Urothelium cell line (cell line): Measurements from ENCODE around the gene GXYLT1.
"Not testable (repeated sequence)": the region's sequence is repeated elsewhere in the genome, so short reads cannot be mapped to it uniquely, and the experiment has no call there.

Experiments
- DNase-seq: peaks from one replicate; pipeline ENCODE4 v3.0.0; 2011; ENCODE audit warnings: low spot score, mixed read lengths
- FAIRE-seq: peaks from 2 replicates; lab custom pipeline; 2011; peaks lifted over from hg19 to GRCh38; lab: Jason Lieb, UNC

Gene GXYLT1

DNA sequence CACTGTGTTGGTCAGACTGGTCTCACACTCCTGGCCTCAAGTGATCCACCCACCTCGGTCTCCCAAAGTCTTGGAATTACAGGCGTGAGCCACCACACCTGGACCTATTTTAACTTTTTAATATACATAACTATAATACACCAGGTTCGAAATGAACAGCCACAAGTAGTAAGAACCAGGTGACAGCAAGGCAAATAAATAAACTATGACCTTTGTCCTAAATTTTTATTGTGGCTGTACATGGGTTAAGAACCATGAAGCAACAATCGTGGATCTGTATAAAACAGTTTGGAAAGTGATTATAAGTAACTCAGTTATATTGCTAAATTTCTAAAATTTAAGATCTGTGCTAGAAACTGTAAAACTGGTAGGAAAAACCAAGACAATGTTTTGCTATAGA, 41.5 kb downstream of the GXYLT1 start:
- DNase-seq = no peak
- FAIRE-seq = no peak

DNA sequence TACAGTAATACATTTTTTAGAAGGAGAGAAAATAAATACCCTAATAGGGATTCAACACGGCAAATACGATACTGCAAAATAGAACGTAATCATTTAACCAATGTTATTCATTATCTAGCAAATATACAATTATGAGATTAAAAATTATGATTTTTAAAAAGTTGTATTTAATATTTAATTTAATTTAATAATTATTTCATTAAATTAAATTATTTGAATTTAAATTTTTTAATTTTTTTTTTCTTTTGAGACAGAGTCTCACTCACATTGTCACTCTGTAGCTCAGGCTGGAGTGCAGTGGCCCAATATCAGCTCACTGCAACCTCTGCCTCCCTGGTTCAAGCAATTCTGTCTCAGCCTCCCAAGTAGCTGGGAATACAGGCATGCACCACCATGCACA, 42.0 kb downstream of the GXYLT1 start:
- FAIRE-seq (no peak), DNase-seq (no peak)

DNA sequence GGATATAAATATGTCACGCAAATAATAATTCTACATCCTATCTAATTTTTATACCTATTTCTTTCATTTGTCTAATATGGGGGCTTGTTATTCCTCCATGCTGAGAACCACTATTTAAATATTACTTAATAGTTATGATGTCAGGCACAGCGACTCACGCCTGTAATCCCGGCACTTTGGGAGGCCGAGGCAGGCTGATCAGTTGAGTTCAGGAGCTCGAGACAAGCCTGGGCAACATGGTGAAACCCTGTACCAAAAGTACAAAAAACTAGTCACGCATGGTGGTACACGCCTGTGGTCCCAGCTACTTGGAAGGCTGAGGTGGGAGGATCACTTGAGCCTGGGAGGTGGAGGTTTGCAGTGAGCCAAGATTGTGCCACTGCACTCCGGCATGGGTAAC, 45.2 kb downstream of the GXYLT1 start:
- FAIRE-seq (no peak), DNase-seq (no peak)

DNA sequence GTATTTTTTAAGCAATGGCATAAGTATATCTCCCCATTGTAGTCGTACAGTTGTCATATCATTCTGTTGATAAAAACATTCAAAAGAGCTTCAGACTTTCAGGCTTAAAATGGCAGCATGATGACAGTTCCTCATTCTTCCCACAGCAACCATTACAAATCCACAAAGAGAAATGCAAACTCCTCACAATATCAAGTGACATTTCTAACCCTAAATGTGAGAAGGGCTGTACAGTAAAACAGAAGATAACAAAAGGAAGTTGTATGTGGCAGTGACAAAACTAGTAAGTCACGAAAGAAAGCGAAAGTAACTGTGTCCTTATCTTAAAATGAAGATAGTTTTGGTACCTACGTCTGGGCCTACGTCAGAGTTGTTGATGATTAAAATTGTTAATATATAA, 46.7 kb downstream of the GXYLT1 start:
- FAIRE-seq (peak; percentile 48), DNase-seq (no peak)

DNA sequence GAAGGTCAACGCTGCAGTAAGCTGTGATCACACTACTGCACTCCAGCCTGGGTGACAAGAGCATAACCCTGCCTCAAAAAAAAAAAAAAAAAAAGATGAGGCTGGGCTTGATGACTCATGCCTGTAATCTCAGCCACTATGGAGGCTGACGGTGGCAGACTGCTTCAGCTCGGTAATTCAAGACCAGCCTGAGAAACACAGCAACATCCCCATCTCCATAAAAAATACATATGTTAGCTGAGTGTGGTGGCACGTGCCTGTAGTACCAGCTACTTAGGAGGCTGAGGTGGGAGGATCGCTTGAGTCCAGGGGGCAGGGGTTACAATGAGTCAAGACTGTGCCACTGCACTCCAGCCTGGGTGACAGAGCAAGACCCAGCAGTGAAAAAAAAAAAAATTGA, 50.4 kb downstream of the GXYLT1 start:
- DNase-seq = peak; percentile 58
- peak; percentile 37 for FAIRE-seq

DNA sequence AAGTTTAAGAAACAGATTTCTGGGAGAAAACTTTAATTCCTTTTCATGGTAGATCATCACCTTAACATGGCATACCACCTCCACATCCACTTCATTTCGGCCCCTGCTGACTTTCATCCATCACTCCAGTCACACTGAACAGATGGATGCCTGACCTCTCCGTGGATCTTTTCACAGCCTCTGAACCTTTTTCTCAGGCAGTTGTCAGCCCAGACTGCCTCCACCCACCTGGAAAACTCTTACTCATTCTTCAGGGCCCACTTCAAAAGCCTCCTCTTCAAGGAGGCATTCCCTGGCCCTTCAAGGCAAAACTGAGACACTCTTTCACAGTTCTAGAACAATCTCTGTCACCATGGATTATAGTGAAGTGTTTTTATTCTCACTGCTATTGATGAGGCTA, 52.9 kb downstream of the GXYLT1 start:
- no peak for FAIRE-seq

DNA sequence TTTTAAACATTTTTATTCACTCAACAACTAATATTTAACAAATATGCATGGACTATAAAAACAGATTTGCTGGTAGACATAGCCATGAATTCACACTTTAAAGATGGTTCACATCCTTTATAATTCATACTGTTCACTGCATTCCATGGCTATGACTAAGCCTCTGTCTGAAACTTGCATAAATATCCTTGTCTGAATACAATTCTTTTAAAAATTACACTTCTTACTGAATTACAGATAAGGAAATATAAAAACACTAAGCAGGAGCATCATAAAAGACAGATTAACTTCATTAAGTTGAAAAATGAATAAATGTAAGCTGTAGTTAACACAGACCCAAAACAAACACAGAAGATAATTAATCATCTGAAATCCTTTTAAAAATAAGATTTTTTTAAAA, 53.8 kb downstream of the GXYLT1 start:
- DNase-seq = peak; percentile 48
- no peak for FAIRE-seq

More for the DNA sequence above, 52.9 kb downstream of the GXYLT1 start:
- peak; percentile 38 for DNase-seq

DNA sequence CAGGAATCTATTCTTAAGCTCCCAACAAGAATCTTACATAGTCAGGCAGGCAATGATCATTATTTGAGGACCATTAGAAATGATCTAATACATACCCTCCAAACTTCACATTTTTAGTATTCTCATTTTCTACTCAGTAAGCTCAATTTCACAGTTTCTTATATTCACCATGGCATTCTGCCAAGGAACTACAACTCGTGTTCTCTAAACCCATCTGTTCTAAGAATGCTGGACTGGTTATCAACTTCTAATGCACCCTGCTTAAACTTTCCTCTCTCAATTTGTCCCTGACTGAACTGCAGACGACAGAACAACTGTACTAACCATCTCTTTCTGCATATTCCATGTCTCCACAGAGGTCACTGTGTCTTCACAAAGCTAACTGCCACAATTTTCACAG, 58.6 kb downstream of the GXYLT1 start:
- DNase-seq (no peak), FAIRE-seq (no peak)

DNA sequence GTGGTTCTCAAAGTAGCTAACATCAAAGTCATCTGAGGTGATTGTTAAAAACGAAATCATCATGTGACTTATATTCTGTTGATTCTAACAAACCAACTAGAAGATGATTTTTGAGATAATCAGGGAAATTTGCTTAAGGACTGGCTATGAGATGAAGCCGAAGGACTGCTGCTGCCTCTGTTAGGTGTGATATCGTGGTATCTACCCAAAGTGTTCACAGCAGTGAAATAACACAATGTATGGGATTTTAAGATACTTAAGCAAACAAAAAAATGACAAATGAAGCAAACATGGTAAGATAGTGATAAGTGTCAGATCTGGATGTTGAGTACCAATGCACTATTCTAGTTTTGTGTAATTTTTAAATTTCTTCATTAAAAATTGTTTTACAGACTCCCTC, 59.1 kb downstream of the GXYLT1 start:
- FAIRE-seq = no peak

DNA sequence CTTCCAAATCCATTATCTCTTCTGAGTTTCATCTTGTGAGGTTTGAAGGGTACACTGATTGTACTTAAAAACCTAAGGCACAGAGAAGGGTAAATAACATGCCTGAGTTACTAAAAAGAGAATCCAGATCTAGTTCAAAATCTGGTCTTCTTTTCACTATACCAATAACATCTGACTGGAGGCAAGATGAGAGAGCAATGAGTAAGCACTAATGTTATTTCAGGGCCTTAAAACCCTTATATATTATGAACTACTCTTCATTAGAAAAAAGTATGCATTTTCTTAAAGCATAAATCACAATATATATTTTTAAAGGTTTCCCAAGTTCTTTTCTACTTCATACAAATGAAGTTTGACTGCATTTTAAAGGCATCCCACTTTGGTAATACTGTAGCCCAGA, 60.2 kb downstream of the GXYLT1 start:
- DNase-seq (no peak), FAIRE-seq (no peak)

More for the DNA sequence above, 59.1 kb downstream of the GXYLT1 start:
- no peak for DNase-seq

DNA sequence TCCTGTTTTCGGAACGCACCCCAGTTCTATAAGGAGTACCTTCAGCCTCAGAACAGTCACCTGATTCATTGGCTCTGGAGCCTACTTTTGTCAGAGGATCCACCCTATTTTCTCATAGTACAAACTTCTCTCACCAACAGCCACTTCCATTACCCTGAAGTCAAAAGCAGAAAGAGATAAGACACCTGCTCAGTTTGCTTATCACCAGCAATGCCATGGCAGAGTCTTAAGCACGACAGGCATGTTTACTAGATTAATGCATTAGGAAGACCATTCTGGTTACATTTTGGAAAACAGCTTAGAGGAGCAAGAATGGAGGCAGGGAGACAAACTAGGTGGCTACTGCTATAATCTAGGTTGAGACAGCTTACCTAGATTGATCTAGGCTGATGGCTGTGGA, 67.7 kb downstream of the GXYLT1 start:
- no peak for DNase-seq
- FAIRE-seq = no peak

DNA sequence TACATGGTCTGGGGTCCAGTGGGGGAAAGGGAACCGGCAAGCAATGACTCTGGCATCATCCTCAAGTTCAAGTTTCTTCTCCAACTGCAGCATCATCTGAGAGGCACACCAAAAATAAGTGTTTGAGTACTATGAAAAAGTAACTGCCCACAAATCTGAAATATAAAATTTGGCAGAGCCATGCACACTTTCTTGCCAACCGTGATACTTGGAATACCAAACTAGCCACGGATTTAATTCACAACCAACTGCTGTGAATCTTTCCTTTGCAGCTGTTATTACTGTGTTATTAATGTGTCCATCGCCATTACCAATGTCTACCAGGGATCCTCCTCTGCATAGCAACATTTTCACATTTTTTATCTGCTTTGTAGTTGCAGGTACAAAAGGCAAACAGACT, 74.6 kb downstream of the GXYLT1 start:
- DNase-seq (no peak), FAIRE-seq (no peak)

DNA sequence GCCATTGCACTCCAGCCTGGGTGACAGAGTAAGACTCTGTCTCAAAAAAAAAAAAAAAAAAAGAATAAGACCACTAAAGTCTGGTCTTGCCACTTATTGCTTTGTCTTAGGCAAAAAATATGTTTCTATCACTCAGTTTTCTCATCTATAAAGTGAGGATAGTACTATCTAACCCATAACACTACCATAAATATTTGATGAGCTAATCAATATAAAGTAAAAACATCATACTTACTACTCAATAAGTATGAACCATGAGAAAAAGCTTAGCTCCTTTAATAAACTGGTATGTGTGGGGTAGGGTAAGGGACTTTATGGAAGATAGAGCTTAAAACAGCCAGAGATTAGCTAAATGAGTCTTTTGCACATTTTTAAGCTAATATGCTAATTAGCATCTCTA, 85.5 kb downstream of the GXYLT1 start:
- DNase-seq = no peak
- FAIRE-seq = no peak

DNA sequence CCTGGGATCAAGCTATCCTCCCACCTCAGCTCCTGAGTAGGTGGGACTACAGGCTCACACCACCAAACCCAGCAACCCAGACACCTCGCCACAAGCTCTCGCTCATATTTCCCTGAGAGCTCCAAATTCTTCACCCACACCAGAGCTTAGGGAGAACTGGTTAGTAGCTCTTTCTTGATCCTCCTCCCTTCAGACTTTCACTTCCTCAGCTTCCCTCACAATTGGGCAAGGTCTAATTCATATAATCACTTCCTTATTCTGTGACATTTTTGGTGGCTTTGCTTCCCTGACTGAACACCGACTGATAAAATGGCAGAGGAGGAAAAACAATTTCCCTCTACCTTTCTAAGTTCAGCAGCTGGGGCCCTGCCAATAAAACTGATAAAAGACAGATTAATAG, 88.5 kb downstream of the GXYLT1 start:
- FAIRE-seq = no peak
- no peak for DNase-seq

DNA sequence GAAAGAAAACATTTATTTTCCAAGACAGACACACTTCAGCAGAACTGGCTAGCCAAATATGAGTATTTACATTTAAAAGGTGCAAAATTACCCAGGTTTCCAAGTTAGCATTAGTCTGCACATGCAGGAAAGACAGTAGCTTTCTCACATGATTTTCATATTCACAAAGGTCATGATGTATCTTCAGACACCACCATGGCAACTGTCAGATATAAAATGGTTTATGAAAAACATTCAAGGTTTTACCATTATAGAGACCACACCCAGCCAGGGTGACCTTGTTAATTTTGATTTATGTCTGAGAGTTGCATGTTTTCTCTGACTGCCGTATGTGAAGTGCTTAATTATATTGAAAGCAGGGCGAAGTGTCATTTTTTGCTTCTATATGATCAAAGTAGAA, 91.2 kb downstream of the GXYLT1 start:
- DNase-seq (no peak), FAIRE-seq (no peak)

DNA sequence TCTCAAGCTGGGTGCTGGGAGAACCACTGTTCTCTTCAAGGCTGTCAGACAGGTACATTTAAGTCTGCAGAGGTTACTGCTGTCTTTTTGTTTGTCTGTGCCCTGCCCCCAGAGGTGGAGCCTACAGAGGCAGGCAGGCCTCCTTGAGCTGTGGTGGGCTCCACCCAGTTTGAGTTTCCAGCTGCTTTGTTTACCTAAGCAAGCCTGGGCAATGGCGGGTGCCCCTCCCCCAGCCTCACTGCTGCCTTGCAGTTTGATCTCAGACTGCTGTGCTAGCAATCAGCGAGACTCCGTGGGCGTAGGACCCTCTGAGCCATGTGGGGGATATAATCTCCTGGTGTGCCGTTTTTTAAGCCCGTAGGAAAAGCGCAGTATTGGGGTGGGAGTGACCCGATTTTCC, 95.7 kb downstream of the GXYLT1 start:
- not testable (repeated sequence) for FAIRE-seq, DNase-seq

DNA sequence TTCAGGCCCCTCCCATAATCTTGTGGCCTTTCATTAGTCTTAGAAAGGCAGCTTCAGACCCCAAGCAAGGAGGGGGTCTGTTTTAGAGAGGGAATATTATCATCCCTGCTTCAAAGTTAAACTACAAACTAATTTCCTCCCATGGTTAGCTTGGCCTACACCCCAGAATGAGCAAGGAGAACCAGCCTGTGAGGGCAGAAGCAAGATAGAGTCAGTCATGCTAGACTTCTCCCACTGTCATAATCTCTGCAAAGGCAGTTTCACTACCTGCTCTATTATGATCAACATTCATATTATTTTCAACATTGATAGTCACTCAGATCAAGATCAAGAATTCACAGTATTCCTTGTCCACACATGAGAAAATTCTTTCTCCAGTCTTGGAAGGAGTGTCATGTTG, 105.1 kb downstream of the GXYLT1 start:
- DNase-seq (no peak), FAIRE-seq (no peak)

DNA sequence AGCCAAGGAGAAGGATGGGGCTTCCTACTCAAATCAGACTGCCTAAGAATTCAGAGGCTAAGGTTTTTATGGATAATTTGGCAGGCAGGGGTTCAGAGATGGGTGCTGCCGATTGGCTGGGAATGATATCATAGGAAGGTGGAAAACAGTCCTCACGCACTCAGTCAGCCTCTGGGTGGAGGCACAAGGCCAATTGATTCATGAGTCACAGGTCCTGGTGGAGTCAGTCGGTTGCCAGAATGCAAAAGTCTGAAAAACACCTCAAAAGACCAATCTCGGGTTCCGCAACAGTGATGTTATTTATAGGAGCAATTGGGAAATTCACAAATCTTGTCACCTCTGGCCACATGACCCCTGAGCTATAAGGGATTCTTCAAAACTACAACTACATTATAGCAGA, 105.5 kb downstream of the GXYLT1 start:
- FAIRE-seq (peak; percentile 32), DNase-seq (peak; percentile 75)

DNA sequence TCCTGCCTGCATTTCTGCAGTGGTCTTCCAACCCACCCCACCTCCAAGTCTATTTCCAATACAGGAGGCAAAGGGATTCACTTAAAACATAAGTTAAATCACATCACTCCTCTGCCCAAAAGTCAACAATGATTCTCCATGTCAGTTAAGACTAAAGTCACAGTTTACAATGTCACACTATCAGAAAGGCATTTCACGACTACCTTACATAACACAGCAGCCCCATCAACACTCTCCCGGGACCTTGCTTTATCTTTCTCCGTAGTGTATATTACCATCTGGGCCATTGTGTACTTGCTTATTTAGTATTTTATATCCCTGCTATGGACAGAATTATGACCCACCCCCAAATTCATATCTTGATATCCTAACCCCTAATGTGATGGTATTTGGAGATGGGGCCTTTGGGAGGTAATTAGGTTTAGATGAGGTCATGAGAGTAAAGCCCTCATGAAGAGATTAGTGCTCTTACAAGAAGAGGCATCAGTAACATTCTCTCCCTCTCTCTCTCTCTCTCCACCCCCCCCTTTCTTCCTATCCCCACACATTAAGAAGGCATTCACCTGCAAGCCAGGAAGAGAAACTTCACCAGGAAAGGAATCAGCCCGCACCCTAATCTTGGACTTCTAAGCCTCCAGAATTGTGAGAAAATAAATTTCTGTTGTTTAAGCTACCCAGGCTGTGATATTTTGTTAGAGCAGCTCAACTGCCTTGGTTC, 112.7 kb downstream of the GXYLT1 start:
- FAIRE-seq = no peak
- no peak for DNase-seq
